H1 (cell line): Measurements from ENCODE around the gene PSMC4. TPM values are rescaled to one million over a fixed set of nuclear protein-coding genes. Genes with fewer than 3 reads are reported as not detected.

ENCODE experiments used
- CTCF ChIA-PET: fragments of 300-600 bp; sonication (Branson Sonifier 250); formaldehyde crosslinking; loops from one replicate; lab custom pipeline; 2021; ENCODE audit not compliant: partially characterized antibody; lab: Charles Lee
- POLR2A ChIA-PET: fragments of 300-600 bp; sonication (Branson Sonifier 250); formaldehyde crosslinking; loops from one replicate; lab custom pipeline; 2021; ENCODE audit warnings: inconsistent platforms; ENCODE audit not compliant: partially characterized antibody; lab: Charles Lee
- DNase-seq, 2 experiments: peaks; one replicate each; pipeline versions ENCODE4 v3.0.0 to v3.0.0-alpha.2; 2010 to 2022; ENCODE audit warnings: low spot score in 2 of 2, low read depth in 1 of 2, mixed read lengths in 1 of 2
- FAIRE-seq: peaks from 2 replicates; lab custom pipeline; 2011; peaks lifted over from hg19 to GRCh38; lab: Jason Lieb, UNC
- H2AFZ ChIP-seq: 2 replicates; pipeline ENCODE4 v1.8.1; 2012; ENCODE audit warnings: low read length, inconsistent platforms
- H2AK5ac ChIP-seq: 2 replicates; pipeline ENCODE4 v1.6.1; 2013; ENCODE audit warnings: low read depth, low read length
- H2BK120ac ChIP-seq: replicated peaks from 2 replicates; pipeline ENCODE3; 2013; ENCODE audit warnings: low read depth, low read length, inconsistent platforms
- H2BK12ac ChIP-seq: 2 replicates; pipeline ENCODE4 v1.6.1; 2013; ENCODE audit warnings: low read depth, low read length
- H2BK15ac ChIP-seq: 2 replicates; pipeline ENCODE4 v1.6.1; 2013; ENCODE audit warnings: low read length
- H2BK20ac ChIP-seq: 2 replicates; pipeline ENCODE4 v1.6.1; 2013; ENCODE audit warnings: low read length
- H2BK5ac ChIP-seq: 2 replicates; pipeline ENCODE4 v1.6.1; 2013; ENCODE audit warnings: low read depth, low read length
- H3K14ac ChIP-seq: 2 replicates; pipeline ENCODE4 v1.6.1; 2013; ENCODE audit warnings: inconsistent platforms; ENCODE audit not compliant: insufficient read length
- H3K18ac ChIP-seq: 2 replicates; pipeline ENCODE4 v1.6.1; 2013; ENCODE audit warnings: low read length; ENCODE audit errors: extremely low read depth
- H3K23ac ChIP-seq: 2 replicates; pipeline ENCODE4 v1.6.1; 2013; ENCODE audit warnings: inconsistent platforms; ENCODE audit not compliant: insufficient read length
- H3K23me2 ChIP-seq: 2 replicates; pipeline ENCODE4 v1.6.1; 2013; ENCODE audit warnings: low read depth, low read length
- H3K27ac ChIP-seq: 2 replicates; pipeline ENCODE4 v1.6.1; 2011; ENCODE audit warnings: low read depth, low read length, inconsistent platforms
- H3K27me3 ChIP-seq, 4 experiments: replicated peaks in 1 of 4; 1 replicate in 1 of 4; 2 replicates in 3 of 4; pipeline versions ENCODE4 v1.6.1 to v1.8.1; 2011 to 2013; ENCODE audit warnings: low read length in 3 of 4, mild to moderate bottlenecking in 3 of 4, inconsistent platforms in 2 of 4, mixed read lengths in 2 of 4, moderate library complexity in 1 of 4; ENCODE audit not compliant: control insufficient read depth in 3 of 4, insufficient read depth in 3 of 4; ENCODE audit errors: extremely low read depth in 1 of 4
- H3K36me3 ChIP-seq, 4 experiments: 2 replicates each; pipeline versions ENCODE4 v1.6.1 to v1.8.1; 2011 to 2013; ENCODE audit warnings: mild to moderate bottlenecking in 4 of 4, low read length in 3 of 4, moderate library complexity in 2 of 4, control low read depth in 1 of 4, inconsistent platforms in 1 of 4; ENCODE audit not compliant: insufficient read depth in 4 of 4, control insufficient read depth in 2 of 4
- H3K4ac ChIP-seq: replicated peaks from 2 replicates; pipeline ENCODE3; 2013; ENCODE audit warnings: low read length, low read depth, mixed read lengths, inconsistent platforms; ENCODE audit not compliant: insufficient read length
- H3K4me1 ChIP-seq, 4 experiments: replicated peaks in 1 of 4; 1 replicate in 1 of 4; 2 replicates in 3 of 4; pipeline versions ENCODE4 v1.6.1 to v1.8.1; 2011 to 2013; ENCODE audit warnings: low read length in 3 of 4, inconsistent platforms in 2 of 4, mixed read lengths in 1 of 4; ENCODE audit not compliant: insufficient read depth in 4 of 4, control insufficient read depth in 3 of 4
- H3K4me2 ChIP-seq, 2 experiments: 2 replicates each; pipeline versions ENCODE4 v1.6.1 to v1.8.1; 2011 to 2013; ENCODE audit warnings: low read depth in 2 of 2, low read length in 2 of 2, control low read depth in 1 of 2, inconsistent platforms in 1 of 2, mild to moderate bottlenecking in 1 of 2; ENCODE audit not compliant: insufficient read depth in 1 of 2
- H3K4me3 ChIP-seq, 4 experiments: fragments of 200-600, 300-600 bp in 1 of 4; sonication (generic), shearing (Covaris generic), sonication (Bioruptor Twin) in 1 of 4; 2 replicates each; pipeline versions ENCODE4 v1.5.1 to v1.8.1; 2011 to 2016; ENCODE audit warnings: low read length in 4 of 4, low read depth in 3 of 4, control low read depth in 2 of 4, inconsistent platforms in 2 of 4, mild to moderate bottlenecking in 2 of 4, mixed read lengths in 1 of 4, moderate library complexity in 1 of 4; ENCODE audit not compliant: insufficient read depth in 2 of 4; ENCODE audit errors: extremely low read depth in 1 of 4
- H3K56ac ChIP-seq: replicated peaks from 2 replicates; pipeline ENCODE3; 2013; ENCODE audit warnings: low read depth, mild to moderate bottlenecking, mixed read lengths, low read length, inconsistent platforms; ENCODE audit not compliant: insufficient read length
- H3K79me1 ChIP-seq: 2 replicates; pipeline ENCODE4 v1.6.1; 2013; ENCODE audit warnings: low read depth, low read length, control low read depth
- H3K79me2 ChIP-seq, 2 experiments: 2 replicates each; pipeline versions ENCODE4 v1.6.1 to v1.8.1; 2012 to 2013; ENCODE audit warnings: low read length in 2 of 2, mild to moderate bottlenecking in 2 of 2, inconsistent platforms in 1 of 2; ENCODE audit not compliant: insufficient read depth in 2 of 2, control insufficient read depth in 1 of 2
- H3K9ac ChIP-seq, 4 experiments: replicated peaks in 1 of 4; 1 replicate in 1 of 4; 2 replicates in 3 of 4; pipeline versions ENCODE4 v1.6.1 to v1.8.1; 2011 to 2013; ENCODE audit warnings: low read depth in 3 of 4, low read length in 3 of 4, control low read depth in 2 of 4, mild to moderate bottlenecking in 2 of 4, moderate library complexity in 2 of 4, inconsistent platforms in 1 of 4; ENCODE audit errors: extremely low read depth in 1 of 4
- H3K9me3 ChIP-seq, 2 experiments: 2 replicates each; pipeline versions ENCODE4 v1.6.1 to v1.8.1; 2012 to 2013; ENCODE audit warnings: mild to moderate bottlenecking in 2 of 2, moderate library complexity in 2 of 2, control low read depth in 1 of 2, inconsistent platforms in 1 of 2, low read depth in 1 of 2, low read length in 1 of 2, mixed read lengths in 1 of 2; ENCODE audit not compliant: insufficient read depth in 2 of 2
- H4K20me1 ChIP-seq, 2 experiments: replicated peaks in 1 of 2; 2 replicates each; pipeline versions ENCODE3 to v1.8.1; 2011 to 2013; ENCODE audit warnings: inconsistent platforms in 2 of 2, low read length in 2 of 2, mild to moderate bottlenecking in 1 of 2; ENCODE audit not compliant: insufficient read depth in 2 of 2, control insufficient read depth in 1 of 2
- H4K5ac ChIP-seq: 2 replicates; pipeline ENCODE4 v1.6.1; 2013; ENCODE audit warnings: low read length, low read depth, mixed read lengths, inconsistent platforms; ENCODE audit not compliant: insufficient read length
- H4K8ac ChIP-seq: 2 replicates; pipeline ENCODE4 v1.8.0; 2013; ENCODE audit warnings: mild to moderate bottlenecking, moderate library complexity, low read length, inconsistent platforms; ENCODE audit not compliant: insufficient read depth; ENCODE audit errors: extremely low read depth
- H4K91ac ChIP-seq: replicated peaks from 2 replicates; pipeline ENCODE3; 2013; ENCODE audit warnings: low read length, mixed read lengths, inconsistent platforms; ENCODE audit not compliant: insufficient read length
- CTBP2 ChIP-seq: IDR thresholded peaks from 2 replicates; pipeline ENCODE4 v1.7.0; 2011; ENCODE audit warnings: borderline replicate concordance, mild to moderate bottlenecking, moderate library complexity, mixed read lengths, low read length; ENCODE audit not compliant: insufficient read depth, insufficient read length
- POU5F1 ChIP-seq: IDR thresholded peaks from 2 replicates; pipeline ENCODE4 v1.6.1; 2011; ENCODE audit warnings: low read depth, mild to moderate bottlenecking, low read length, moderate library complexity
- ZNF274 ChIP-seq: IDR thresholded peaks from 2 replicates; pipeline ENCODE4 v1.7.0; 2012; ENCODE audit warnings: low read length, borderline replicate concordance; ENCODE audit errors: extremely low read depth
- polyA plus RNA-seq, 7 experiments: library from polyadenylated mRNA; depleted of rRNA in 3 of 7; stranded (reverse) in 5 of 7; unstranded in 2 of 7; fragments of >200 nt in 5 of 7; fragments of 200-250 nt in 2 of 7; gene quantifications; 1 replicate in 5 of 7; 2 replicates in 1 of 7; 4 replicates in 1 of 7; pipeline versions ENCODE4 v1.2.1 to v1.2.3, GENCODE V29; 2011 to 2013; ENCODE audit warnings: missing spikeins in 2 of 7, mixed read lengths in 2 of 7
- total RNA-seq: library from RNA; stranded (reverse); fragmentation: NEBNext Ultra II Directional; extraction: Animal tissue kit (Norgen Biotek cat#: 25700); gene quantifications from 2 replicates; pipeline ENCODE4 v1.2.1, GENCODE V29; 2021

PSMC4 gene
- total and polyA plus RNA-seq, 2 of the 8 experiments (the other 6 are each of a cell fraction or from before 2014, with no cell fraction given): 116 to 126 TPM

DNA sequence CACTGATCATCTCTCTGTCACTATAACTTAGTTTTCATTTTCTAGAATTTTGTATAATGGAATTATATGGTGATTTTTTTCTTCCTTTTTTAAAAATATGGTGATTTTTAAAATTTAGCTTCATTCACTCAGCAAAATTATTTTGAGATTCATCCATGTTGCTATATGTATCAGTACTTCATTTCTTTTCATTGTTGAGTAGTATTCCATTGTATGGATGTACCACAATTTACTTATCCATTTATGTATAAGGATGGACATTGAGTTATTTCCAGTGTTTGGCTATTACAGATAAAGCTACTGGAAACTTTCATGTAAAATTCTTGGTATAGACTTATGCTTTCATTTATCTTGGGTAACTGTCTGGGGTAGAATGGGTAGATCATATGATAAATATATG lies 38.7 kb downstream of the PSMC4 start:
- no peak for FAIRE-seq
- POLR2A ChIA-PET: interaction anchor here (1.5 kb wide), 1 partner anchor 12 kb away, joined by 4 read pairs; the partner anchor contains the start of gene ZNF546

More for the DNA sequence above, 38.7 kb downstream of the PSMC4 start:
- Histone ChIP-seq H4K20me1 (no peaks in the 10 kb centered on the region), H3K9ac (no peak overlapping the region), H2BK12ac (no peak overlapping the region), H3K79me1 (no peaks in the 10 kb centered on the region), H3K79me2 (no peaks in the 10 kb centered on the region), H3K18ac (no peak overlapping the region), H3K4ac (no peak overlapping the region), H2BK15ac (no peak overlapping the region), H3K56ac (no peak overlapping the region), H3K27ac (no peak overlapping the region), H3K4me1 (no peaks in the 10 kb centered on the region), H3K23me2 (no peaks in the 10 kb centered on the region), H4K5ac (no peak overlapping the region), H3K27me3 (no peaks in the 10 kb centered on the region), H3K4me3 (no peak overlapping the region)
- CTCF ChIA-PET: interaction anchor here (1.7 kb wide), 1 partner anchor 28 kb away, joined by 4 read pairs; no protein-coding TSS in a partner anchor
- no peak for TF ChIP-seq CTBP2
- TF ChIP-seq ZNF274: no peak
- TF ChIP-seq POU5F1: no peak
- TF ChIP-seq, all 59 proteins: peak for 0
- Histone ChIP-seq H3K14ac (no peak overlapping the region), H3K9me3 (peaks cover 22 to 28% of the 10 kb centered on the region in 2 experiments), H2AFZ (no peak overlapping the region), H2BK5ac (no peak overlapping the region), H2BK120ac (no peak overlapping the region), H4K8ac (no peak overlapping the region), H2BK20ac (no peak overlapping the region), H3K4me2 (no peak overlapping the region), H2AK5ac (no peak overlapping the region), H3K23ac (no peak overlapping the region), H3K36me3 (peaks cover 0 to 6% (median 0%) of the 10 kb centered on the region in 4 experiments; a peak in 2 of 8 replicates), H4K91ac (no peak overlapping the region)
- no peak for DNase-seq
